Measurements from ENCODE around the gene NTSR2. TPM values are rescaled to one million over a fixed set of nuclear protein-coding genes. Genes with fewer than 3 reads are reported as not detected.

The NTSR2 gene
- total and polyA plus RNA-seq, 5 donors from 2014 or later: not detected

- Mint-ChIP-seq H3K27me3 (no peaks in the 10 kb centered on the region), H3K4me1 (no peaks in the 10 kb centered on the region), H3K27ac (no peak overlapping the region), H3K4me3 (no peak overlapping the region), H3K9me3 (peaks cover 0 to 1% (median 0%) of the 10 kb centered on the region in 7 donors), H3K36me3 (peaks cover 3% of the 10 kb centered on the region)
- Histone ChIP-seq H3K27ac (ENCODE audit: insufficient read depth, low read length, poor library complexity, severe bottlenecking) (no peak overlapping the region), H3K27me3 (ENCODE audit: control insufficient read depth, insufficient read depth, low read length) (no peaks in the 10 kb centered on the region), H3K4me1 (ENCODE audit: control insufficient read depth, insufficient read depth, low read length, poor library complexity, severe bottlenecking) (no peaks in the 10 kb centered on the region), H3K9me3 (ENCODE audit: control insufficient read depth in 2 of 2, low read length in 2 of 2) (no peaks in the 10 kb centered on the region), H3K36me3 (ENCODE audit: control insufficient read depth, insufficient read depth, low read length) (no peaks in the 10 kb centered on the region), H3K4me3 (ENCODE audit: low read depth, low read length) (no peak overlapping the region)
- no peak for DNase-seq
- ATAC-seq (ENCODE audit: low read depth in 2 of 2): no peak
Measured at GRCh38 chr2:11625671-11626070, 44.3 kb downstream of the NTSR2 start.

DNA sequence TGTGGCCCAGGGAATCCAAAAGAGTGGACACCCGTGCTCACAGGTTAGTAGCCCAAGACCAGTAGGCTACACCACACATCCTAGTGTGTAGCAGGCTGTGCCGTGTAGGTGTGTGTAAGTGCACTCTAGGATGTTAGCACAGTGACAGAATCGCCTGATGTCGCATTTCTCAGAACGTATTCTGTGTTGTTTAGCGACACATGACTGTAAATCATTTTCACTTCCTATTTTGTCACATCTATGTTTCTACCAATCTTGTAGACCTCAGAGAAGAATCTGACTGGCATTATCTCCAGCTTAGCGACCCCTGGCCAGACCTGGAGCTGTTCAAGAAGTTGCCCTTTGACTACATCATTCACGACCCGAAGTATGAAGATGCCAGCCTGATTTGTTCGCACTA, 45.1 kb downstream of the NTSR2 start:
- Histone ChIP-seq H3K36me3 (ENCODE audit: control insufficient read depth, insufficient read depth, low read length) (no peaks in the 10 kb centered on the region), H3K4me3 (ENCODE audit: low read depth, low read length) (no peak overlapping the region), H3K27me3 (ENCODE audit: control insufficient read depth, insufficient read depth, low read length) (no peaks in the 10 kb centered on the region), H3K9me3 (ENCODE audit: control insufficient read depth in 2 of 2, low read length in 2 of 2) (no peaks in the 10 kb centered on the region), H3K4me1 (ENCODE audit: control insufficient read depth, insufficient read depth, low read length, poor library complexity, severe bottlenecking) (no peaks in the 10 kb centered on the region), H3K27ac (ENCODE audit: insufficient read depth, low read length, poor library complexity, severe bottlenecking) (no peak overlapping the region)
- Mint-ChIP-seq H3K27me3 (no peaks in the 10 kb centered on the region), H3K27ac (no peak overlapping the region), H3K4me1 (no peaks in the 10 kb centered on the region), H3K36me3 (peaks cover 3% of the 10 kb centered on the region), H3K9me3 (peaks cover 0 to 1% (median 0%) of the 10 kb centered on the region in 7 donors), H3K4me3 (no peak overlapping the region)
- DNase-seq (no peak), ATAC-seq (ENCODE audit: low read depth in 2 of 2) (no peak)

DNA sequence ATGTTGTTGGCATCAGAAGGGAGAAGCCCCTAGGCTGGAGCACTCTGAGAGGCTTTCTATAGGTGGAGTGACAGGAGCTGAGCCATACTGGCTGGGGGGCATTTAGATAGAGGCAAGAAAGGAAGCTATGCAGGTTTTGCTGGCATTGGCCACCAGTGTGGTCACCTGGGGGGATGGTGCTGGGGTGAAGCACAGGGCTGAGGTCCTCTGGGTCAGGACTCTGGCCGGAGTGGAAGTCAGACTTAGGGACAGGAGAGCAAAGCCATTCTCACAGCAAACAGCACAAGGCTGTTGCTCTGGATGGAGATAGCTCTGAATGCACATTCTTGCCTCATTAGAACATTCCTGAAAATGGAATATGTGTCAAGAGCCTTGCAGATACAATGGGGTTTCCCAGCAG, 47.4 kb downstream of the NTSR2 start:
- Mint-ChIP-seq H3K27me3 (no peaks in the 10 kb centered on the region), H3K4me1 (no peaks in the 10 kb centered on the region), H3K36me3 (peaks cover 2% of the 10 kb centered on the region), H3K9me3 (peaks cover 0 to 1% (median 0%) of the 10 kb centered on the region in 7 donors), H3K27ac (no peak overlapping the region), H3K4me3 (no peak overlapping the region)
- no peaks in the 10 kb centered on the region for H3K4me1 ChIP-seq (ENCODE audit: control insufficient read depth, insufficient read depth, low read length, poor library complexity, severe bottlenecking)
- ATAC-seq (ENCODE audit: low read depth in 2 of 2) (no peak), DNase-seq (no peak)
- H3K9me3 ChIP-seq (ENCODE audit: control insufficient read depth in 2 of 2, low read length in 2 of 2): no peaks in the 10 kb centered on the region
- H3K27me3 ChIP-seq (ENCODE audit: control insufficient read depth, insufficient read depth, low read length): no peaks in the 10 kb centered on the region
- no peaks in the 10 kb centered on the region for H3K36me3 ChIP-seq (ENCODE audit: control insufficient read depth, insufficient read depth, low read length)
- H3K27ac ChIP-seq (ENCODE audit: insufficient read depth, low read length, poor library complexity, severe bottlenecking): no peak overlapping the region
- no peak overlapping the region for H3K4me3 ChIP-seq (ENCODE audit: low read depth, low read length)

DNA sequence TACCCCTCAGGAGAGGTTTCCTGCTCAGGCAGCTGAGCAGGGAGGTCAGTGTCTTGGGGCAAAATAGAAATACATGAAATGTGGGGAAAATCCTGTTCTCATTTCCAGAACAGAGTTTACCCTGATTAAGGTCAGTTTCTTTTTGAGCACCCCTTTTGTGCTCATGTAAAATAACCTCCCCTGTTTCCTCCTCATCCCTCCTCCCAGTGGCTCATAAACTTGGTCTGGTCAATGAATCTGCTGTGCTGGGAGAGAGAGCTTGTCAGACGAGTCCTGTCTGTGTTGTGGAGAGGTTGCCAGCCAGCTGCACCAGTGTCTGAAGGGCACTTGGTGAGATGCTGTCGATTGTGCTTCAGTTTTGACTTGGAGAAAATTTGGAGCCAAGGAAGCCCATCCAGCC, 48.6 kb downstream of the NTSR2 start:
- DNase-seq: no peak
- ATAC-seq (ENCODE audit: low read depth in 2 of 2): no peak
- no peak overlapping the region for H3K4me3 Mint-ChIP-seq
- Histone ChIP-seq H3K27me3 (ENCODE audit: control insufficient read depth, insufficient read depth, low read length) (no peaks in the 10 kb centered on the region), H3K4me3 (ENCODE audit: low read depth, low read length) (no peak overlapping the region), H3K27ac (ENCODE audit: insufficient read depth, low read length, poor library complexity, severe bottlenecking) (no peak overlapping the region), H3K36me3 (ENCODE audit: control insufficient read depth, insufficient read depth, low read length) (no peaks in the 10 kb centered on the region), H3K9me3 (ENCODE audit: control insufficient read depth in 2 of 2, low read length in 2 of 2) (no peaks in the 10 kb centered on the region), H3K4me1 (ENCODE audit: control insufficient read depth, insufficient read depth, low read length, poor library complexity, severe bottlenecking) (no peaks in the 10 kb centered on the region)
- no peaks in the 10 kb centered on the region for H3K27me3 Mint-ChIP-seq
- no peaks in the 10 kb centered on the region for H3K36me3 Mint-ChIP-seq
- no peak overlapping the region for H3K27ac Mint-ChIP-seq
- peaks cover 0 to 1% (median 0%) of the 10 kb centered on the region in 7 donors for H3K9me3 Mint-ChIP-seq
- no peaks in the 10 kb centered on the region for H3K4me1 Mint-ChIP-seq

DNA sequence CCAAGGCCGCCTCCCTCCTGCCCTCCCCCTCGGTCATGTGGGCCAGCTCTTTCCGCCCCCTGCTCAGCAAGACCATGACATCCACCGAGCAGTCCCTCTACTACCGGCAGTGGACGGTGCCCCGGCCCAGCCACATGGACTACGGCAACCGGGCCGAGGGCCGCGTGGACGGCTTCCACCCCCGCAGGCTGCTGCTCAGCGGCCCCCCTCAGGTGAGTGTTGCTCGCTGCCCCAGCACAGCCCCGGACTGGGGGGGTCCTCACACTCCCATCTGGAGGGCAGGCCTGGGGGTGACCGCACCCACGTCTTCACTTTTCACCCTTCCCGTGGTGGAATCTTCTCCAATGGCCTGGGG, 51.3 kb downstream of the NTSR2 start:
- H3K27me3 Mint-ChIP-seq: no peaks in the 10 kb centered on the region
- H3K4me3 Mint-ChIP-seq: no peak overlapping the region
- no peaks in the 10 kb centered on the region for H3K27me3 ChIP-seq (ENCODE audit: control insufficient read depth, insufficient read depth, low read length)
- no peak for DNase-seq
- H3K4me3 ChIP-seq (ENCODE audit: low read depth, low read length): no peak overlapping the region
- H3K36me3 Mint-ChIP-seq: no peaks in the 10 kb centered on the region
- no peaks in the 10 kb centered on the region for H3K4me1 Mint-ChIP-seq
- H3K9me3 Mint-ChIP-seq: no peaks in the 10 kb centered on the region
- no peak overlapping the region for H3K27ac Mint-ChIP-seq
- no peaks in the 10 kb centered on the region for H3K36me3 ChIP-seq (ENCODE audit: control insufficient read depth, insufficient read depth, low read length)
- H3K4me1 ChIP-seq (ENCODE audit: control insufficient read depth, insufficient read depth, low read length, poor library complexity, severe bottlenecking): no peaks in the 10 kb centered on the region
- no peak overlapping the region for H3K27ac ChIP-seq (ENCODE audit: insufficient read depth, low read length, poor library complexity, severe bottlenecking)
- H3K9me3 ChIP-seq (ENCODE audit: control insufficient read depth in 2 of 2, low read length in 2 of 2): no peaks in the 10 kb centered on the region
- ATAC-seq (ENCODE audit: low read depth in 2 of 2): no peak

GRCh38 chr2:11617984-11618707, 51.8 kb downstream of the NTSR2 start:
- H3K27ac Mint-ChIP-seq: no peak overlapping the region
- H3K36me3 Mint-ChIP-seq: no peaks in the 10 kb centered on the region
- DNase-seq (no peak), ATAC-seq (ENCODE audit: low read depth in 2 of 2) (no peak)
- no peaks in the 10 kb centered on the region for H3K9me3 Mint-ChIP-seq
- H3K27me3 Mint-ChIP-seq: no peaks in the 10 kb centered on the region
- no peak overlapping the region for H3K4me3 Mint-ChIP-seq
- Histone ChIP-seq H3K36me3 (ENCODE audit: control insufficient read depth, insufficient read depth, low read length) (no peaks in the 10 kb centered on the region), H3K27ac (ENCODE audit: insufficient read depth, low read length, poor library complexity, severe bottlenecking) (no peak overlapping the region), H3K4me3 (ENCODE audit: low read depth, low read length) (no peak overlapping the region), H3K27me3 (ENCODE audit: control insufficient read depth, insufficient read depth, low read length) (no peaks in the 10 kb centered on the region), H3K9me3 (ENCODE audit: control insufficient read depth in 2 of 2, low read length in 2 of 2) (no peaks in the 10 kb centered on the region), H3K4me1 (ENCODE audit: control insufficient read depth, insufficient read depth, low read length, poor library complexity, severe bottlenecking) (no peaks in the 10 kb centered on the region)
- no peaks in the 10 kb centered on the region for H3K4me1 Mint-ChIP-seq

DNA sequence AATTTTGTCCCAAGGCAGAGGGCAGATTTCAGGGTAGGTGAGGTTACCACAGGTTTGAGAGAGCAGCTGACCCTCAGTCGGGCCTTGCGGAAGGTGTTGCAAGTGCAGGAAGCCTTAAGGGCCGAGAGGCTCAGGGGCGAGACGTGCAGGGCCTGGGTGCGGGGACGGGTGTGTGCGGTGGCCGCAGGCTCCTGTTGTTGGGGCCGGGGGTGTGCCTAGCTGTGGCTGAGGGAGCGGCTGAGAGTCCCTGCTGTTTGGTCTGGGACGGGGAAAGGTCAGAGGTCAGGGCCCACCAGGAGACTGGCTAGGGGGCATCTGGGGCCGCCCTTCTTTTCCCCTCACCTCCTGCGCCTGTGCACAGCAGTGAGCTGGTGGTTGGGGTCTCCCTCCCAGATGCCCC, 52.5 kb downstream of the NTSR2 start:
- Mint-ChIP-seq H3K4me3 (no peak overlapping the region), H3K36me3 (no peaks in the 10 kb centered on the region), H3K27ac (no peak overlapping the region), H3K9me3 (no peaks in the 10 kb centered on the region), H3K4me1 (no peaks in the 10 kb centered on the region), H3K27me3 (no peaks in the 10 kb centered on the region)
- DNase-seq: no peak
- ATAC-seq (ENCODE audit: low read depth in 2 of 2): no peak
- no peaks in the 10 kb centered on the region for H3K27me3 ChIP-seq (ENCODE audit: control insufficient read depth, insufficient read depth, low read length)
- H3K9me3 ChIP-seq (ENCODE audit: control insufficient read depth in 2 of 2, low read length in 2 of 2): no peaks in the 10 kb centered on the region
- H3K4me1 ChIP-seq (ENCODE audit: control insufficient read depth, insufficient read depth, low read length, poor library complexity, severe bottlenecking): no peaks in the 10 kb centered on the region
- H3K27ac ChIP-seq (ENCODE audit: insufficient read depth, low read length, poor library complexity, severe bottlenecking): no peak overlapping the region
- H3K36me3 ChIP-seq (ENCODE audit: control insufficient read depth, insufficient read depth, low read length): no peaks in the 10 kb centered on the region
- no peak overlapping the region for H3K4me3 ChIP-seq (ENCODE audit: low read depth, low read length)

DNA sequence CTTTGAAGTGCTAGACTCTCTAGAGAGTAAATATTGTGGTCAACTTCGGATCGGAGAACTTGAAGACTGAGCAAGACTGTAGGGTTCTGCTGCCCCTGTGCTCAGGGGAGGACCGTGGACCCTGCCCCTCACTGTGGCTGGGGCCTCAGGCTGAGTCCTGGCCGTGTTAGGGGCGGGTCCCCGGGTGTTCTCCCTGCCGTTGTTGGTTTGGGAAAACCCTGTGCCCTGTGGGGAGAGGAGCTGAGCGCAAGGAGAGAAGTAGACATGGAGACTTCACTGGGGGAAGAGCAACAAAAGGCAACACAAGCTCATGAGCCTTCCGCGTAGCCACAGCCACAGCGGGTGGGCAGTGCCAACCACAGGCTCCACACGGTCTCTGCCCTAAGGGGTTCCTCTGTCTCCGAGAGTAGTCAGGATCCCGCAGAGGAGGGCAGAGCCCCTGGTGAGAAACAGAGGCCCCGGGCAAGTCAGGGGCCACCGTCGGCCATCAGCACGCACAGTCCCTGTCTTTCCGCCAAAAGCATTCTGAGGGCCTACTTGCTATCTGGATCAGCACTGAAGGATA, 53.1 kb downstream of the NTSR2 start:
- Histone ChIP-seq H3K36me3 (ENCODE audit: control insufficient read depth, insufficient read depth, low read length) (no peaks in the 10 kb centered on the region), H3K9me3 (ENCODE audit: control insufficient read depth in 2 of 2, low read length in 2 of 2) (no peaks in the 10 kb centered on the region), H3K4me3 (ENCODE audit: low read depth, low read length) (no peak overlapping the region), H3K4me1 (ENCODE audit: control insufficient read depth, insufficient read depth, low read length, poor library complexity, severe bottlenecking) (no peaks in the 10 kb centered on the region), H3K27me3 (ENCODE audit: control insufficient read depth, insufficient read depth, low read length) (no peaks in the 10 kb centered on the region), H3K27ac (ENCODE audit: insufficient read depth, low read length, poor library complexity, severe bottlenecking) (no peak overlapping the region)
- Mint-ChIP-seq H3K9me3 (no peaks in the 10 kb centered on the region), H3K36me3 (no peaks in the 10 kb centered on the region), H3K4me1 (no peaks in the 10 kb centered on the region), H3K4me3 (no peak overlapping the region), H3K27ac (no peak overlapping the region), H3K27me3 (no peaks in the 10 kb centered on the region)
- no peak for ATAC-seq (ENCODE audit: low read depth in 2 of 2)
- no peak for DNase-seq

All from CD4-positive, CD25-positive, alpha-beta regulatory T cell (primary cell).